Measurements from ENCODE around the gene ALLC. TPM values are rescaled to one million over a fixed set of nuclear protein-coding genes. Genes with fewer than 3 reads are reported as not detected.

ALLC gene
- polyA plus RNA-seq, 1 of the 3 experiments (the other 2 are of a cell fraction) = not detected

- 21% methylated on average over 5 of the region's 5 CpGs for WGBS (ENCODE audit: low lambda C conversion rate)
- DNase-seq = no peak
- Histone ChIP-seq H3K9ac (no peak overlapping the region), H3K9me3 (no peaks in the 10 kb centered on the region; the same call in 1 of the 2 replicates), H3K27me3 (ENCODE audit: insufficient read depth) (no peaks in the 10 kb centered on the region), H3K36me3 (replicated peaks in 1 of 2; ENCODE audit: control insufficient read depth in 1 of 2, insufficient read depth in 2 of 2, low read length in 1 of 2) (no peaks in the 10 kb centered on the region), H4K20me1 (ENCODE audit: insufficient read depth) (no peaks in the 10 kb centered on the region), H3K4me2 (no peak overlapping the region), H3K4me3 (ENCODE audit: low read depth in 2 of 2, low read length in 1 of 2) (no peak overlapping the region), H3K79me2 (ENCODE audit: insufficient read depth) (no peaks in the 10 kb centered on the region), H3K27ac (ENCODE audit: low read depth in 2 of 2, low read length in 1 of 2) (no peak overlapping the region), H2AFZ (ENCODE audit: low read depth) (no peak overlapping the region), H3K9me2 (no peaks in the 10 kb centered on the region), H3K4me1 (ENCODE audit: control insufficient read depth in 1 of 2, insufficient read depth in 2 of 2, low read depth in 1 of 2, low read length in 1 of 2) (no peaks in the 10 kb centered on the region), H3F3A (replicated peaks; ENCODE audit: insufficient read depth) (peaks cover 10% of the 10 kb centered on the region)
- TF ChIP-seq TCF12 (IDR thresholded peaks at IDR 0.05) (no peak), MXI1 (IDR thresholded peaks at IDR 0.05; ENCODE audit: low read depth, low read length) (no peak), NRF1 (IDR thresholded peaks at IDR 0.05; ENCODE audit: low read depth, low read length) (no peak), RCOR1 (IDR thresholded peaks at IDR 0.05; ENCODE audit: low read length) (no peak), EZH2phosphoT487 (IDR thresholded peaks at IDR 0.05; ENCODE audit: borderline replicate concordance, low read depth) (no peak)
- ChIA-PET POLR2A (no interaction called here), CTCF (interaction anchor here (0.9 to 11.1 kb wide), 5 partner anchors 9 to 53 kb away, joined by 3 to 70 read pairs (median 4); no protein-coding TSS in a partner anchor)
Observed at GRCh38 chr2:3751806-3752205, 93.8 kb downstream of the ALLC start.

Small RNAs within 50 kb of the gene (small RNA-seq; reads per million reads assigned to genes)
- 0 reads per million in 7 experiments for gene TMSB4XP2

Other genes starting within 250 kb of the ALLC start
- gene ADI1, start 138.7 kb upstream of the ALLC start, polyA plus RNA-seq (2012; rRNA removed) = 49.4 and 67.2 TPM in 2 replicates
- 34.4 and 35.3 TPM in 2 replicates for gene RNASEH1, start 99.9 kb upstream of the ALLC start, polyA plus RNA-seq (2012; rRNA removed)
- 2,166 and 2,477 TPM in 2 replicates for gene RPS7, start 82.9 kb upstream of the ALLC start, polyA plus RNA-seq (2012; rRNA removed)
- gene COLEC11, start 63.1 kb upstream of the ALLC start, polyA plus RNA-seq (2012; rRNA removed) = 8.7 and 15.2 TPM in 2 replicates
- gene DCDC2C, start 45.4 kb downstream of the ALLC start, polyA plus RNA-seq (2012; rRNA removed) = not detected in 2 replicates